Epithelial cell of alveolus of lung (primary cell): ENCODE measurements around the gene BMAL1. TPM values are rescaled to one million over a fixed set of nuclear protein-coding genes. Genes with fewer than 3 reads are reported as not detected.

Experiments used
- total RNA-seq: library from RNA; depleted of rRNA; stranded (reverse); fragments of >200 nt; gene quantifications from 2 replicates; pipeline ENCODE4 v1.2.1, GENCODE V29; 2015

The BMAL1 gene
- 15.9 and 29.5 TPM in 2 replicates for total RNA-seq

DNA sequence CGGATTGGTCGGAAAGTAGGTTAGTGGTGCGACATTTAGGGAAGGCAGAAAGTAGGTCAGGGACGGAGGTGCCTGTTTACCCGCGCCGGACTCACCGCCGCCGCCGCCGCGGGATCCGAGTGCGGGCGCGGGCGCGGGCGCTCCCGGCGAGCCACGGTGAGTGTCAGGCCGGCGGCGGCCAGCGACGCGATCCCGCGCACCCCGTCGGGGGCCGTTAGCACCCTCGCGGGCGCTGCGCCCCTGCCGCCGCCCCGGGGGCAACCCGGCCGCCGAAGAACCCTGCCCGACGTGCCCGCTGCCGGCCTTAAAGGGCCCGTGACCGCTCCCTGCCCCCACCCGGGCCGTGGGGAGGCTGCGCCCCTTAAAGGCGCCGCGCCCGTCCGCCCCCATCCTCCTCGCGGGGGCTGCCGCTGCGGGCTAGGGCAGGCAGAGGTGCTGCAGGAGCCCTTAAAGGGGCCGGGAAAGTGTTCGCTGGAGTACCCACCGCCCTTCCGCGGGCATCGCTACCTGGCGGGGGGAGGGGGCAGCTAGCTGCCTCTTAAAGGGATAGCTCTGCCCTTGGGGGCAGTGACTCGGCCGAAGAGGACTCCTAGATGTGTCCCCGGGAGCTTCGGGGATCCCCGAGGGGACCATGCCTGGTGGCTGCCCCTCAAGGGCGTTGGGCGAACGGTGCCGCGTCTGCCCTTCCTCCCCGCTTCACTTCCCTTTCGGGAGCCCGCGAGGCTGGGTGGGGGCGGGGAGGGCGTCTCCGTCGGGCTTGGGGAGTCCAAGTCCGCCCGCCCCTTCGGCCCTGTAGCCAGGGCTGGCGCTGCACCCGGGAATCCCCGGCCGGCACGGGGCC, at the start of gene BMAL1:
BMAL1 (plus strand) TSS at position 23 of the 841 bp plus-strand sequence. CDS start 76,519 bp downstream, outside the sequence.

Other genes with a start within 250 kb of the BMAL1 start
- 9.3 and 30.5 TPM in 2 replicates for gene BTBD10, start 185.4 kb downstream of the BMAL1 start, total RNA-seq
- gene PTH, start 218.2 kb downstream of the BMAL1 start, total RNA-seq: not detected in 2 replicates